Measurements from ENCODE around the gene ADAM22.

GRCh38 chr7:87959336-87959735, 25.3 kb downstream of the ADAM22 start:
- TF ChIP-seq POLR2AphosphoS5 (IDR thresholded peaks at IDR 0.05; ENCODE audit: low read depth, low read length) (no peak), TAF1 (IDR thresholded peaks at IDR 0.05; ENCODE audit: borderline replicate concordance, insufficient read depth, low read length) (no peak), SIN3A (IDR thresholded peaks at IDR 0.05; ENCODE audit: borderline replicate concordance, insufficient read depth, low read length) (no peak), FOXP2 (optimal IDR thresholded peaks at IDR 0.05; ENCODE audit: borderline replicate concordance, extremely low read depth, extremely low read length, insufficient read depth) (no peak)
- TF ChIP-seq, protein P1, sequence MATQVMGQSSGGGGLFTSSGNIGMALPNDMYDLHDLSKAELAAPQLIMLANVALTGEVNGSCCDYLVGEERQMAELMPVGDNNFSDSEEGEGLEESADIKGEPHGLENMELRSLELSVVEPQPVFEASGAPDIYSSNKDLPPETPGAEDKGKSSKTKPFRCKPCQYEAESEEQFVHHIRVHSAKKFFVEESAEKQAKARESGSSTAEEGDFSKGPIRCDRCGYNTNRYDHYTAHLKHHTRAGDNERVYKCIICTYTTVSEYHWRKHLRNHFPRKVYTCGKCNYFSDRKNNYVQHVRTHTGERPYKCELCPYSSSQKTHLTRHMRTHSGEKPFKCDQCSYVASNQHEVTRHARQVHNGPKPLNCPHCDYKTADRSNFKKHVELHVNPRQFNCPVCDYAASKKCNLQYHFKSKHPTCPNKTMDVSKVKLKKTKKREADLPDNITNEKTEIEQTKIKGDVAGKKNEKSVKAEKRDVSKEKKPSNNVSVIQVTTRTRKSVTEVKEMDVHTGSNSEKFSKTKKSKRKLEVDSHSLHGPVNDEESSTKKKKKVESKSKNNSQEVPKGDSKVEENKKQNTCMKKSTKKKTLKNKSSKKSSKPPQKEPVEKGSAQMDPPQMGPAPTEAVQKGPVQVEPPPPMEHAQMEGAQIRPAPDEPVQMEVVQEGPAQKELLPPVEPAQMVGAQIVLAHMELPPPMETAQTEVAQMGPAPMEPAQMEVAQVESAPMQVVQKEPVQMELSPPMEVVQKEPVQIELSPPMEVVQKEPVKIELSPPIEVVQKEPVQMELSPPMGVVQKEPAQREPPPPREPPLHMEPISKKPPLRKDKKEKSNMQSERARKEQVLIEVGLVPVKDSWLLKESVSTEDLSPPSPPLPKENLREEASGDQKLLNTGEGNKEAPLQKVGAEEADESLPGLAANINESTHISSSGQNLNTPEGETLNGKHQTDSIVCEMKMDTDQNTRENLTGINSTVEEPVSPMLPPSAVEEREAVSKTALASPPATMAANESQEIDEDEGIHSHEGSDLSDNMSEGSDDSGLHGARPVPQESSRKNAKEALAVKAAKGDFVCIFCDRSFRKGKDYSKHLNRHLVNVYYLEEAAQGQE (IDR thresholded peaks at IDR 0.05; ENCODE audit: insufficient read depth in 1 of 2, low read depth in 2 of 2, low read length in 2 of 2), result no peak

Measured in PFSK-1 (cell line).